RWPE1 (cell line): ENCODE results near the gene OPALIN.

Source experiments
- CTCF ChIA-PET: fragments of 350-600 bp; sonication (Branson Sonifier 250); formaldehyde crosslinking; extraction: SDS; loops from one replicate; lab custom pipeline; 2021; lab: Yijun Ruan, JAX
- POLR2A ChIA-PET: fragments of 400-600 bp; formaldehyde crosslinking; extraction: SDS; loops from one replicate; lab custom pipeline; 2020; ENCODE audit warnings: antibody characterized with exemption; ENCODE audit not compliant: low non-redundant PET; lab: Yijun Ruan, JAX
- DNase-seq: peaks from one replicate; pipeline ENCODE4 v3.0.0; 2012; ENCODE audit warnings: low spot score
- H3K27ac ChIP-seq: fragments of 450-650 bp; 2 replicates; pipeline ENCODE4 v1.5.1; 2017
- TF ChIP-seq, protein P1 (sequence below): fragments of 450-650 bp; conservative IDR thresholded peaks from 2 replicates; pipeline ENCODE4 v1.5.1; 2017; ENCODE audit warnings: low read depth, mild to moderate bottlenecking

The OPALIN gene

DNA sequence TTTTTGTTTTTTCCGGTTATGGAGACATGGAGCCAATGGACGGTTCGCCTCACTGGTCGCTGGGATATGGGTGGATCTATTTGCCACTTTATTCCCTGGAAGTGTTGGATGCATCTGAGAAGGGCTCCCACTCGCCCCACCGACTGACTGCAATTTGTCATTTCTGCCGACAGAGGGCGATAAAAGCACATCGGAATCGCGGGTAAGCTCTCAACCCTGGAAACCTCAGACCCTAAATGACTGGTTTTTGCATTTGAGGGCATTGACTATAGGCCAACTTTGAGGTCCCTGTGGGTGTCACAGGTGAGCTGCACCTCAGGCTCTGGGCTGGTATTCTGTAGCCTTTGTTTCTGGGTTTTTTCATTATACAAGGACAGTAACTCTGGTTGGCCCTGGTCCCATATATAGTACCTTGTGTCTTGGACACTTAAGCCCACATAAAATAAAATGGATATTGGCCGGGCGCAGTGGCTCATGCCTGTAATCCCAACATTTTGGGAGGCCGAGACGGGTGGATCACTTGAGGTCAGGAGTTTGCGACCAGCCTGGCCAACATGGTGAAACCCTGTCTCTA, 11.9 kb upstream of the OPALIN start:
- TF ChIP-seq, protein P1, sequence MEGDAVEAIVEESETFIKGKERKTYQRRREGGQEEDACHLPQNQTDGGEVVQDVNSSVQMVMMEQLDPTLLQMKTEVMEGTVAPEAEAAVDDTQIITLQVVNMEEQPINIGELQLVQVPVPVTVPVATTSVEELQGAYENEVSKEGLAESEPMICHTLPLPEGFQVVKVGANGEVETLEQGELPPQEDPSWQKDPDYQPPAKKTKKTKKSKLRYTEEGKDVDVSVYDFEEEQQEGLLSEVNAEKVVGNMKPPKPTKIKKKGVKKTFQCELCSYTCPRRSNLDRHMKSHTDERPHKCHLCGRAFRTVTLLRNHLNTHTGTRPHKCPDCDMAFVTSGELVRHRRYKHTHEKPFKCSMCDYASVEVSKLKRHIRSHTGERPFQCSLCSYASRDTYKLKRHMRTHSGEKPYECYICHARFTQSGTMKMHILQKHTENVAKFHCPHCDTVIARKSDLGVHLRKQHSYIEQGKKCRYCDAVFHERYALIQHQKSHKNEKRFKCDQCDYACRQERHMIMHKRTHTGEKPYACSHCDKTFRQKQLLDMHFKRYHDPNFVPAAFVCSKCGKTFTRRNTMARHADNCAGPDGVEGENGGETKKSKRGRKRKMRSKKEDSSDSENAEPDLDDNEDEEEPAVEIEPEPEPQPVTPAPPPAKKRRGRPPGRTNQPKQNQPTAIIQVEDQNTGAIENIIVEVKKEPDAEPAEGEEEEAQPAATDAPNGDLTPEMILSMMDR = peak; percentile 80
- ChIA-PET POLR2A (no interaction called here), CTCF (interaction anchor here (0.6 to 1.7 kb wide), 23 partner anchors 9 to 853 kb away, joined by 3 to 9 read pairs (median 4); partner anchors contain the start of genes OPALIN and TLL2)
- no peak overlapping the region for H3K27ac ChIP-seq
- DNase-seq = peak; percentile 71

DNA sequence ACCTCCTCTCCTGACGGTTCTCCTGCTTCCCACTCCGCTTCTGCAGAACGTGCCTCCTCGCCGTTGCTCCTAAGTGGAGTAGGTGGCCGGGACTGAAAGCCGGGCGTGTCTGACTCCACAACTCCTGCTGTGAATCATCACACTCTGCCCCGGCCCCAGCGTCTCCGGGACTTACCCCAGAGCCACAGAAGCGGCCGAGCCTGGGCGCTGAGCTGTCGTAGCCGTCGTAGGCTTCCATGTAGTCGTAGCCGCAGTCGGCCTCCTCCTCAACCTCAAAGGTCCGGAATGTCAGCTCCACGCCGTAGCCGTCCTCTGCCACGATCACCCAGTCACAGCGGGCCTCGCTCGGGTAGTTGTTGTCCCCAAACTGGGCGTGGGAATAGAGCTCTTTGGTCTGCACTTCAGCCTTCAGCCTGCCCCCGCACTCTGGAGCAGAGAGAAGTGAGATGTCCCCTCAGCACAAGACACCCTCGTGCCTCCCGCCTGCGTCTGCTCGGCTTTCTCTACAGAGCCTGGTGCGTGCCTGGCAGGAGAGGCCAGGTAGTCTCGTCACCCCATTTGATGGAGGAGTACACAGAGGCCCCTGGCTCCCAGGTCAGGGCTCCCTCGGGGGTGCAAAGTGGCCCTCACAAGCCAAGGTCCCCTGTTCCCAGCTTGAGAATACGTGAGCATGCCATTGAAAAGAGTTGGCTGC, 11.2 kb upstream of the OPALIN start:
- ChIA-PET POLR2A (no interaction called here), CTCF (interaction anchor here (0.6 to 1.7 kb wide), 21 partner anchors 8 to 703 kb away, joined by 3 to 9 read pairs (median 4); partner anchors contain the start of genes OPALIN and TLL2)
- H3K27ac ChIP-seq = no peak overlapping the region
- peak; percentile 57 for DNase-seq
- TF ChIP-seq, protein P1 = no peak

DNA sequence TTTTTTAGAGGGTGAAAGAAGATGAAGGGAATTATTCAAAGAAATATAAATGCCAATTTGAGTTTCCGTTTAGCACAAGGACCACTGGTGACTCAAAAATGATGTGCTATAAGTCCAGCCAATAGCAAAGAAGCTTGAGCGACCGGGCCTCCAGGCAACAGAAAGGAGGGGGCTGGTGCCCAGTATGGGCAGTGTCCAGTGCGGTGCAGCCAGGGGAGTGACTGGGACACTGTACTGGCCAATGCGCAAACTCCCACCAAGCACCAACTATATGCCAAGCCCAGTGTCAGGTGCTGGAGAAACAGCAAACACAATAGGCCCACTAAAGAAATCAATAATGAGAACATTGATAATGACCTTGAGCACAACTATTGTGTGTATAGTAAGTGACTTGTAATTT, 10.2 kb upstream of the OPALIN start:
- TF ChIP-seq, protein P1 = no peak
- DNase-seq = no peak
- POLR2A ChIA-PET = no interaction called here
- CTCF ChIA-PET = interaction anchor here (0.6 to 0.7 kb wide), 2 partner anchors 24 to 42 kb away, joined by 4 read pairs; no protein-coding TSS in a partner anchor
- H3K27ac ChIP-seq = no peak overlapping the region

DNA sequence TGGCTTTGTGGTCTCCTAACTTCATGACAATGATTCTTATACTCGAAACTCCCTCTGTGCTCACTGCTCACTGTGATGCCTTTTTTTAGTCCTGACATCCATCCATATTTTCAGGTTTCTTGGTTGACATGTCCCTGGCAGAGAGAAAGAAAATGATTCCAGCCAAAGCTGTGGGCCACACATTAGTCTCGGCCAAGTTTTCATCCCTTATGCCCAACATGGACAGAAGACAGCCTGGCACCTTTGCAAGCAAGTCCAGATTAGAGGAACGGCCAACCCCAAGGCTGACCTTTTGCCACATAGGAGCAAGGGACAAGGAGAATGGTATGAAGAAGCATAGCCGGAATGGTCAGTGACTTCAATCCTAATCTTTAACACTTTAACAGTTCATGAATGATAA, 8.7 kb upstream of the OPALIN start:
- POLR2A ChIA-PET = no interaction called here
- CTCF ChIA-PET = interaction anchor here (1.2 to 1.4 kb wide), 2 partner anchors 29 to 33 kb away, joined by 3 to 4 read pairs; no protein-coding TSS in a partner anchor

DNA sequence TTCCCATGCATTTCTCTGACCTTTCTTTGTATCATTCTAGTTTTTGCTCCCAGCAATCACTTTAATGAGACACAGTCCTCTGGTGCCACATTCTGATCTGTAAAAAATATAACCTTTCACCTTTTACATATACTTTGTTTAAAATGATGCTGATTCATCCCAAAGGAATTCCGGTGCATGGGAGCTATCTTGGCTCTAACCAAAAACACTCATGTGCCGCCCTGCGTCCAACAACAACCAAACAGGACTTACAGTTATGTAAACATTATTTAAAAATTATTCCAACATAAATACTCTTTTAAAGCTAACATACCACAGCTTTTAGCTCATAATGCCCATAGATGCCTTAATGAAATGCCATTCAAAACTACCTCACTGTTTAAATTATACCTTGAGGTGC, 7.7 kb upstream of the OPALIN start:
- DNase-seq = peak; percentile 58
- POLR2A ChIA-PET = no interaction called here
- TF ChIP-seq, protein P1 = no peak
- CTCF ChIA-PET = interaction anchor here (0.6 to 2.0 kb wide), 6 partner anchors 9 to 844 kb away, joined by 3 to 7 read pairs (median 4); partner anchors contain the start of gene TLL2
- no peak overlapping the region for H3K27ac ChIP-seq

More for the DNA sequence above, 8.7 kb upstream of the OPALIN start:
- no peak for DNase-seq
- no peak overlapping the region for H3K27ac ChIP-seq
- TF ChIP-seq, protein P1 = no peak

DNA sequence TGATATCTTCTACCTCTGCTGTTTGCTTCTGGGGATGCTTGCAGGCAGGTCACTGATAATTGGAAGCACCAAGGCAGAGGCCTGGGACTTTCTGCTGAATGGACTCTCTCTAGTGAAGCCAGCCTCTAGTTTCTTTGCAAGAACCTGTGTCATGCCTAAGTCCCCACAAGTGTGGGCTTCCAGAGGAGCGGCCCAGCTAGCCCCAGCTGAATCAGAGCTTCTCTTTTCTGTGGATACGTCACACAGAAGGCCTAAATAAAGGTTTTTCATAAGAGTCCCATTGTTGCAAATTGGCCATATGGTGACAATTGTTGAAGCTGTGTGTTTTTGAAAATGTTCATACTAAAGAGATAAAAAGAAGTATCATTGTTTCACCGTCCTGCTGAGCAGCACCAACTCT, 6.8 kb upstream of the OPALIN start:
- no peak for DNase-seq
- H3K27ac ChIP-seq = no peak overlapping the region
- TF ChIP-seq, protein P1 = no peak
- CTCF ChIA-PET = interaction anchor here (2.0 kb wide), 2 partner anchors 9 to 845 kb away, joined by 4 to 7 read pairs; no protein-coding TSS in a partner anchor
- POLR2A ChIA-PET = no interaction called here
